GM08714 (cell line): ENCODE results near the gene LNX1.

ENCODE experiments used
- H3K4me3 ChIP-seq: fragments of 200-500 bp; sonication (Bioruptor generic); 2 replicates; pipeline ENCODE4 v1.5.1; 2014; ENCODE audit warnings: mild to moderate bottlenecking, low read length, inconsistent platforms
- ZNF274 ChIP-seq: IDR thresholded peaks from 2 replicates; pipeline ENCODE4 v1.6.1; 2012; ENCODE audit warnings: mild to moderate bottlenecking, low read depth, low read length

The LNX1 gene

GRCh38 chr4:53520116-53520515 is 71.2 kb downstream of the LNX1 start:
- H3K4me3 ChIP-seq, result no peak overlapping the region
- no peak for TF ChIP-seq ZNF274

- no peak overlapping the region for H3K4me3 ChIP-seq
- no peak for TF ChIP-seq ZNF274
These were observed 72.5 kb downstream of the LNX1 start for GRCh38 chr4:53518807-53519206.

DNA sequence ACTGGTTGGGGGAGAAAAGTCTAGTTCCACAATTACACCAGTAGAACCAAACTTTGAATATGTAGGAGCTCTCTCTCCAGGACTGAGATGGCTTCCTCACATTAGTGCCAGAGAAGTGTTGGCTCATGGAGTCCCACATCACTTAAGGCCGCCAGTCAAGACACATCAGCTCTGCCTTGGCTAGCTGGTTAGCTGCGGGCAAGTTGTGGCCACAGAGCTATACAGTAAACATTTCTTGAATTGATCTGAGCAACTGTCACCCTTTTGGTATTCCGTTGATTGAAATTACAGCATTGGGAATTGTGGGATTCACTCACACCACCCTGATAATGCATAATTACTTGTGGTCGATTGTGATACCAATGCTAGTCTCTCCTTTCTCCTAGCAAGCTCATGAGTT is 76.2 kb downstream of the LNX1 start:
- no peak for TF ChIP-seq ZNF274
- H3K4me3 ChIP-seq, result no peak overlapping the region

GRCh38 chr4:53514509-53514908 is 76.8 kb downstream of the LNX1 start:
- H3K4me3 ChIP-seq, result no peak overlapping the region
- TF ChIP-seq ZNF274, result no peak

- H3K4me3 ChIP-seq, result no peak overlapping the region
- TF ChIP-seq ZNF274, result no peak
These were observed 78.7 kb downstream of the LNX1 start for GRCh38 chr4:53512608-53513007.

DNA sequence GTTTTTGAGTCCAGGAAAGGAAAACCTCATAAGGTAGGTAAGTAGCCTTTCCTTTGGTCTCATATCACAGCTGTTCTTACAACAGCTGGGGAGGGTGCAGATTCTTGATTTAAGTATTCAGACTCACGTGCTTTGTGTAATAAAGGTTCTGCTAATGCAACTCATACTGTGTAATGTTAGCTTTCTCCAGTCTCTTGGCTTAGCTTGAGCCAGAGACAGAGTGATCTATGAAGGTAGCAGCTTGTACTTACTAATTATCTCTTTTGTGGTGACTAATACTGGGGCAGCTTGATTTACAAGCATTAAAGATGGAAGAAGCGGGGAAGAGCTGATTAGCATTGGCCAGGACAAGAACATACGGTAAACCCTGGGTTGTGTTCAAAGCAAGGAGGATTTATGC is 80.3 kb downstream of the LNX1 start:
- no peak for TF ChIP-seq ZNF274
- no peak overlapping the region for H3K4me3 ChIP-seq

GRCh38 chr4:53510321-53510720 is 81.0 kb downstream of the LNX1 start:
- no peak overlapping the region for H3K4me3 ChIP-seq
- TF ChIP-seq ZNF274, result no peak

- no peak for TF ChIP-seq ZNF274
- H3K4me3 ChIP-seq, result no peak overlapping the region
These were observed 82.8 kb downstream of the LNX1 start for GRCh38 chr4:53508446-53508845.

DNA sequence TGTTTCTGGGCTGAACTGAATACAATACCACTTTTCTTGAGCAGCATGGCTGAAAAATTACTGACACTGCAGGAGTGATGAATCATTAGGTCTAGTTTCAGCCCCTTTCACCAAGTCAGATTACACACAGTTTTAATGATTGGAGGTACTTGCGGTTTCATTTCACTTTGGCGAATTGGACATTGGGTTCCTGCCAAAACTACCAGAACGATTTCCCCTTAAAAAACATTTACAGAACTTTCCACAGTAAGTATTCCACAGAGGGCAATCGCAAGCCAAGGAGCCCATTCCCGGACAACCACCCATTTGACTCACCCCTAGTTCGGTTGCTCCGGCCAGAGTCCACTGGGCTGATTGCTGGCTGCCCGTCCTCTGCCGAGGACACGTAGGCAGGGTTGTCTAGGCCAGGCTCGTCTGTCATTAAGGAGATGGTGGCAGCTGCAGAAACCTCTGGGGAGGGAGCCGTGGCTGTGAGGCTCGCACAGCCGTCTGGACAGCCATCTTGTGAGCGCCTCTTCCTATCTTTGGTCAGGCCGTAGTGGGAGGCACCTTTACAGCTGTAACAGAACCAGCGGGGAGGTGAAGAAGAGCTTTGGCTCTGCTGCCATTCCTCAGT is 83.5 kb downstream of the LNX1 start:
- H3K4me3 ChIP-seq, result no peak overlapping the region
- no peak for TF ChIP-seq ZNF274

DNA sequence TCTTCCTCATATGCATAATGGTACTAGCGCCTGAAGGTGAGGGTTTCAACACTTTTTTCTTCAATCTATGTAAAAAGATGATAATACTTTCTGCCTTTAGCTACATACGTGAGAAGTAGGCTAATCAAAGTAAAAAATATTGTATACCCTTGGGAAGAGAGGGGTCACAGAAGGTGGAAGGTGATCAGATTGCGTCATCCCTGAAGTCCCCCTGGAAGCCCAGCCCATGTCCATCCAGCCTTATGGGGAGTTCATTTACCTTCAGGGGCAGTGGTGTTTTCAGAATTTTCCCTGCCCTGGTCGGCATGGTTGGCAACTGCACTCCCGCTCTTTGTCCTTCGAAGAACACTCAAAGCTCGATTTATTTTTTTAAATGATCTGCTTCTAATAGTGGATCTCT is 84.2 kb downstream of the LNX1 start:
- no peak for TF ChIP-seq ZNF274
- H3K4me3 ChIP-seq, result no peak overlapping the region

DNA sequence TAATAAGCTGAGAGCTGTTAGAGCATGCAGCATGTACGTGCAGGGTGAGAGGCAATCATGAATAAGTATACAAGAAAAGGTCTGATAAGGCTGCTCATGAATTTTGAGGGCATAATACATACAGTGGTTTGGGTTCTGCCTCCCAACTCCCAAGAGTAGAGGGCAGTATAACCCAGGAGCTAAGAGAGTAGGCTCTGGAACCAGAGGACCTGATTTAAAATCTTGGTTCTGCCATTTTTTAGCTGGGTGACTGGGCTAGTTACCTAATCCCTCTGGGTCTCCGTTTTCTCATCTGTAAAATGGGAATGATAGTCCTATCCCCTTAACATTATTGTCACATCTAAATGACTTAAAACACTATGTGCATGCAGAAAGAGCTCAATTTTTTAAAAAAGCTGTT is 85.3 kb downstream of the LNX1 start:
- TF ChIP-seq ZNF274, result no peak
- H3K4me3 ChIP-seq, result no peak overlapping the region

- no peak for TF ChIP-seq ZNF274
- no peak overlapping the region for H3K4me3 ChIP-seq
These were observed 89.2 kb downstream of the LNX1 start for GRCh38 chr4:53502094-53502493.

DNA sequence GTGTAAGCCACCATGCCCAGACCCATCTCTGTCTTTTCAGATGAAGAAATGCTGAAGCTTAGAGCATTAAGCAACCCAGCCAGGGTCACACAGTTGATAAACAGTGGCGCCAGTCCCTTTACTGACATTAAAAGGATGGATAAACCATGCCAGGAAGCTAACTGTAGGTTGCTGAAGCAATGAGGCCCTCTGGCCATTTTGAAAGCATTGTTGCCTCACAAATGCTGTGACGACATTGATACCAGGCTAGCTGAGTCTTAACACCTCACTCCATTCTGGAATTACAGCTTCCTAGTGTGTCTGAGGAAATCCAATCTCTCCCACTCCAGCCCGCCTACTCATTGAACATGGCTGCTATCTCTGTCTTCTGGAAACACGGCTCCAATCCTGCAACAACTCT is 89.7 kb downstream of the LNX1 start:
- TF ChIP-seq ZNF274, result no peak

GRCh38 chr4:53500546-53500945 is 90.7 kb downstream of the LNX1 start:
- H3K4me3 ChIP-seq, result no peak overlapping the region
- no peak for TF ChIP-seq ZNF274

More for the DNA sequence above, 89.7 kb downstream of the LNX1 start:
- H3K4me3 ChIP-seq, result no peak overlapping the region

DNA sequence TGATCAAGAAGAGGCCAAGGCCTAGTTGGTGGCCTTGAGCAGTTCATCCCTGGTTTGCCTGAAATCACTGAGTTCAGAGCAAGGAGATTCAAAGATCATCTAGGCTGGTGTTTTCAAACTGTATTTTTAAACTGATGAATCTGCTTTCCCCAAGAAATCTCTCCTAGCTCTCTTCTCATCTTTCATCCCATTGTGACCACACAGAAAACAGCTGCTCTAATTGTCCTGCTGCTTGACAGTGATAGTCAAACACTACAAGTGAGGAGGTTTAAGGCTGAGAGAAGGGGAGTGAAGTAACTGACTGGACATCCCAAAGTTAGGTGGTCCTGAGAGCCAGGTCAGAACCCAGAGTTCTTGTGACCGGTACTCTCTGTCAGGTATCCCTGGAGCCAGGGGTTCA is 91.5 kb downstream of the LNX1 start:
- no peak for TF ChIP-seq ZNF274
- no peak overlapping the region for H3K4me3 ChIP-seq

DNA sequence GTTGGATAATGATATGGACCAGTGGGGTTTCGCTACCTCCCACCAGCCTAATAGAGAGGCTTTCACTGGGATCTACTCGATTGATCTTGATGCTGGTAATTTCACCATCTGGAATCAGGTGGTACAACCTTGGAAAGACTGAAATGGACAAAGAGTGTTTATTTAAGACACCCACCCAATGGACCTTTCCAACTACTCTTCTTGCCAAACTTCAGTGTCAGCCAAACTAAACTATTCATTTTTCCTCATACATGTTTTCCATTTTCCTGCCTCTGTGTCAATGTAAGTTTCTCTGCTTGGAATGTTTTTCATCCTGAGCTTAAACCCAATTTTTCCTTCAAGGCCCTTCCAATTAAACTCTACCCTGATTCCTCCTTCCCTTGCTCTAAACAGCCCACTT is 92.6 kb downstream of the LNX1 start:
- H3K4me3 ChIP-seq, result no peak overlapping the region
- TF ChIP-seq ZNF274, result no peak
